AG04449 (cell line): ENCODE results near the gene DPYSL3.

ENCODE experiments used
- CTCF ChIA-PET: fragments of 350-600 bp; formaldehyde crosslinking; extraction: SDS; loops from one replicate; lab custom pipeline; 2021; ENCODE audit warnings: antibody characterized with exemption; lab: Yijun Ruan, JAX
- POLR2A ChIA-PET: fragments of 400-600, 350-600 bp; formaldehyde crosslinking; extraction: SDS; loops from one replicate; lab custom pipeline; 2020; ENCODE audit warnings: antibody characterized with exemption, inconsistent platforms; lab: Yijun Ruan, JAX
- DNase-seq: peaks from one replicate; pipeline ENCODE4 v3.0.0-alpha.2; 2010; ENCODE audit warnings: low read depth, low spot score
- H3K4me3 ChIP-seq: 2 replicates; pipeline ENCODE4 v1.5.1; 2011; ENCODE audit warnings: low read depth, mild to moderate bottlenecking, control low read depth, low read length
- CTCF ChIP-seq: IDR thresholded peaks from one replicate; pipeline ENCODE4 v1.5.1; 2011; ENCODE audit warnings: mild to moderate bottlenecking, moderate library complexity, low read length, control low read depth, inconsistent platforms; ENCODE audit not compliant: insufficient read depth; ENCODE audit errors: missing control alignments

The DPYSL3 gene

GRCh38 chr5:147415651-147416050 is 94.2 kb downstream of the DPYSL3 start:
- H3K4me3 ChIP-seq, result no peak overlapping the region
- TF ChIP-seq CTCF, result no peak
- ChIA-PET POLR2A (no interaction called here), CTCF (interaction anchor here (1.3 to 2.5 kb wide), 3 partner anchors 11 to 39 kb away, joined by 3 to 12 read pairs (median 5); no protein-coding TSS in a partner anchor)
- no peak for DNase-seq

- no peak for TF ChIP-seq CTCF
- DNase-seq, result no peak
- ChIA-PET CTCF (interaction anchor here (1.4 to 1.5 kb wide), 2 partner anchors 36 to 165 kb away, joined by 3 read pairs; no protein-coding TSS in a partner anchor), POLR2A (no interaction called here)
- H3K4me3 ChIP-seq, result no peak overlapping the region
Observed at GRCh38 chr5:147413266-147413665, 96.6 kb downstream of the DPYSL3 start.

GRCh38 chr5:147412561-147412960 is 97.3 kb downstream of the DPYSL3 start:
- ChIA-PET CTCF (interaction anchor here (1.4 to 1.8 kb wide), 3 partner anchors 37 to 166 kb away, joined by 3 to 8 read pairs (median 3); no protein-coding TSS in a partner anchor), POLR2A (no interaction called here)
- DNase-seq, result no peak
- TF ChIP-seq CTCF, result no peak
- no peak overlapping the region for H3K4me3 ChIP-seq

GRCh38 chr5:147411359-147412319 is 98.2 kb downstream of the DPYSL3 start:
- CTCF ChIA-PET, result interaction anchor here (1.4 to 1.8 kb wide), 2 partner anchors 38 to 148 kb away, joined by 3 to 8 read pairs; no protein-coding TSS in a partner anchor
- DNase-seq, result no peak
- TF ChIP-seq CTCF, result no peak
- H3K4me3 ChIP-seq, result no peak overlapping the region
- POLR2A ChIA-PET, result interaction anchor here (0.6 kb wide), 1 partner anchor 167 kb away, joined by 5 read pairs; no protein-coding TSS in a partner anchor

GRCh38 chr5:147410496-147411358 is 99.1 kb downstream of the DPYSL3 start:
- TF ChIP-seq CTCF, result no peak
- ChIA-PET CTCF (interaction anchor here (0.9 to 1.8 kb wide), 3 partner anchors 8 to 149 kb away, joined by 3 to 8 read pairs (median 3); no protein-coding TSS in a partner anchor), POLR2A (interaction anchor here (1.0 kb wide), 1 partner anchor 149 kb away, joined by 3 read pairs; no protein-coding TSS in a partner anchor)
- no peak for DNase-seq
- H3K4me3 ChIP-seq, result no peak overlapping the region
